Measurements from ENCODE around the gene ORC3. TPM values are rescaled to one million over a fixed set of nuclear protein-coding genes. Genes with fewer than 3 reads are reported as not detected.
"Not testable (repeated sequence)": the region's sequence is repeated elsewhere in the genome, so short reads cannot be mapped to it uniquely, and the experiment has no call there.

Gene ORC3
- total and polyA plus RNA-seq, 2 donors (not counting 1 experiment from before 2014, with no cell fraction given), result 16.1 to 31.2 TPM

GRCh38 chr6:87687296-87687695, 97.4 kb downstream of the ORC3 start:
- no peaks in the 10 kb centered on the region for H3K27me3 Mint-ChIP-seq
- ATAC-seq (ENCODE audit: low read depth) (no peak), DNase-seq (no peak)
- Histone ChIP-seq H3K9ac (ENCODE audit: low read length) (no peak overlapping the region), H3K4me2 (replicated peaks; ENCODE audit: low read depth, low read length, poor library complexity, severe bottlenecking) (peak overlapping the region; percentile 7), H4K20me1 (ENCODE audit: control insufficient read depth, insufficient read depth, low read length, poor library complexity, severe bottlenecking) (peaks cover 72% of the 10 kb centered on the region), H3K4me1 (ENCODE audit: control insufficient read depth in 2 of 2, insufficient read depth in 2 of 2, low read length in 2 of 2) (peaks cover 30 to 67% of the 10 kb centered on the region in 2 donors), H3K79me2 (ENCODE audit: control insufficient read depth, insufficient read depth, low read length) (peaks cover 100% of the 10 kb centered on the region), H2AFZ (ENCODE audit: insufficient read depth, low read depth, low read length, poor library complexity, severe bottlenecking) (no peak overlapping the region), H3K9me3 (ENCODE audit: control extremely low read depth in 1 of 3, control insufficient read depth in 2 of 3, insufficient read depth in 1 of 3, low read length in 2 of 3) (peaks cover 0 to 8% (median 0%) of the 10 kb centered on the region in 3 donors), H3K27ac (ENCODE audit: low read length in 2 of 2) (no peak overlapping the region), H3K36me3 (replicated peaks in 1 of 2; ENCODE audit: control extremely low read depth in 1 of 2, control insufficient read depth in 1 of 2, extremely low read depth in 1 of 2, insufficient read depth in 2 of 2, low read length in 1 of 2) (peaks cover 0 to 15% of the 10 kb centered on the region in 2 experiments), H3K4me3 (ENCODE audit: control extremely low read depth in 1 of 5, extremely low read depth in 1 of 5, insufficient read depth in 1 of 5, low read depth in 2 of 5, low read length in 4 of 5) (no peak overlapping the region), H3K27me3 (replicated peaks in 1 of 4; ENCODE audit: control extremely low read depth in 1 of 4, control insufficient read depth in 3 of 4, insufficient read depth in 4 of 4, low read length in 3 of 4) (no peaks in the 10 kb centered on the region)
- peaks cover 84% of the 10 kb centered on the region for H3K4me1 Mint-ChIP-seq
- WGBS (ENCODE audit: insufficient coverage), result no CpG with 5 or more reads among the region's 3 CpGs
- H3K4me3 Mint-ChIP-seq, result no peak overlapping the region
- H3K27ac Mint-ChIP-seq, result no peak overlapping the region
- intact Hi-C loops (cut with micrococcal nuclease), result no loop called here
- H3K9me3 Mint-ChIP-seq (ENCODE audit: insufficient read depth), result peaks cover 3% of the 10 kb centered on the region
- CTCF ChIA-PET, result interaction anchor here (0.7 kb wide), 1 partner anchor 30 kb away, joined by 4 read pairs; no protein-coding TSS in a partner anchor
- POLR2A ChIA-PET, result interaction anchor here (0.6 kb wide), 1 partner anchor 11 kb away, joined by 6 read pairs; no protein-coding TSS in a partner anchor
- TF ChIP-seq CTCF (IDR thresholded peaks at IDR 0.05) (no peak), EZH2 (IDR thresholded peaks at IDR 0.05; ENCODE audit: borderline replicate concordance, insufficient read depth, low read depth, low read length, poor library complexity, severe bottlenecking) (no peak)

GRCh38 chr6:87687893-87688292, 98.0 kb downstream of the ORC3 start:
- DNase-seq; H3K27me3 Mint-ChIP-seq; H2AFZ ChIP-seq (ENCODE audit: insufficient read depth, low read depth, low read length, poor library complexity, severe bottlenecking); H3K27ac Mint-ChIP-seq; ATAC-seq (ENCODE audit: low read depth); H3K9me3 ChIP-seq (ENCODE audit: control extremely low read depth in 1 of 3, control insufficient read depth in 2 of 3, insufficient read depth in 1 of 3, low read length in 2 of 3); H3K4me2 ChIP-seq (replicated peaks; ENCODE audit: low read depth, low read length, poor library complexity, severe bottlenecking); intact Hi-C loops (cut with micrococcal nuclease); H3K27ac ChIP-seq (ENCODE audit: low read length in 2 of 2); H3K4me3 Mint-ChIP-seq; H3K9me3 Mint-ChIP-seq (ENCODE audit: insufficient read depth); H3K27me3 ChIP-seq (replicated peaks in 1 of 4; ENCODE audit: control extremely low read depth in 1 of 4, control insufficient read depth in 3 of 4, insufficient read depth in 4 of 4, low read length in 3 of 4); H3K4me3 ChIP-seq (ENCODE audit: control extremely low read depth in 1 of 5, extremely low read depth in 1 of 5, insufficient read depth in 1 of 5, low read depth in 2 of 5, low read length in 4 of 5); H3K9ac ChIP-seq (ENCODE audit: low read length): not testable (repeated sequence)
- H3K36me3 ChIP-seq (replicated peaks in 1 of 2; ENCODE audit: control extremely low read depth in 1 of 2, control insufficient read depth in 1 of 2, extremely low read depth in 1 of 2, insufficient read depth in 2 of 2, low read length in 1 of 2), result peaks cover 0 to 17% of the 10 kb centered on the region in 2 experiments
- peaks cover 32 to 70% of the 10 kb centered on the region in 2 donors for H3K4me1 ChIP-seq (ENCODE audit: control insufficient read depth in 2 of 2, insufficient read depth in 2 of 2, low read length in 2 of 2)
- H4K20me1 ChIP-seq (ENCODE audit: control insufficient read depth, insufficient read depth, low read length, poor library complexity, severe bottlenecking), result peaks cover 69% of the 10 kb centered on the region
- ChIA-PET CTCF (interaction anchor here (0.7 kb wide), 1 partner anchor 30 kb away, joined by 4 read pairs; no protein-coding TSS in a partner anchor), POLR2A (interaction anchor here (0.6 kb wide), 1 partner anchor 11 kb away, joined by 6 read pairs; no protein-coding TSS in a partner anchor)
- H3K79me2 ChIP-seq (ENCODE audit: control insufficient read depth, insufficient read depth, low read length), result peaks cover 100% of the 10 kb centered on the region
- WGBS (ENCODE audit: insufficient coverage), result 95% methylated on average over 4 of the region's 9 CpGs
- peaks cover 83% of the 10 kb centered on the region for H3K4me1 Mint-ChIP-seq
